Measurements from ENCODE around the gene CNDP2.

DNA sequence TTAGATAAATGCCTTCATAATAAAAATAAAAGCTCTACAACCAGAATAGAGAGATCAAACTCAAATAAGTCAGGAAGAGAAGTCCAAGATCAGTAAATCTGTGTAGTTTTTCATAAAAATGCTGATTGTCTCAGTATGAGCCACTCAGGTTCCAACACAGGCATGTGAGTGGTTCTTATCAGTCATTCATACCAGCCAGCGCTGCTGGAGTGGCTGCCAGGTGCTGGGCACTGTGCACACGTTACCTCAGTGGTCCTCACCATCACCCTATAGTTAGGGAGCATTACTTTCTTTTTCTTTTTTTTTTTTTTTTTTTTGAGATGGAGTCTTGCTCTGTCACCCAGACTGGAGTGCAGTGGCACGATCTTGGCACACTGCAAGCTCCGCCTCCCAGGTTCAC is 61.9 kb downstream of the CNDP2 start:
- TF ChIP-seq POLR2A (IDR thresholded peaks at IDR 0.05) = no peak
- TF ChIP-seq, protein P1, sequence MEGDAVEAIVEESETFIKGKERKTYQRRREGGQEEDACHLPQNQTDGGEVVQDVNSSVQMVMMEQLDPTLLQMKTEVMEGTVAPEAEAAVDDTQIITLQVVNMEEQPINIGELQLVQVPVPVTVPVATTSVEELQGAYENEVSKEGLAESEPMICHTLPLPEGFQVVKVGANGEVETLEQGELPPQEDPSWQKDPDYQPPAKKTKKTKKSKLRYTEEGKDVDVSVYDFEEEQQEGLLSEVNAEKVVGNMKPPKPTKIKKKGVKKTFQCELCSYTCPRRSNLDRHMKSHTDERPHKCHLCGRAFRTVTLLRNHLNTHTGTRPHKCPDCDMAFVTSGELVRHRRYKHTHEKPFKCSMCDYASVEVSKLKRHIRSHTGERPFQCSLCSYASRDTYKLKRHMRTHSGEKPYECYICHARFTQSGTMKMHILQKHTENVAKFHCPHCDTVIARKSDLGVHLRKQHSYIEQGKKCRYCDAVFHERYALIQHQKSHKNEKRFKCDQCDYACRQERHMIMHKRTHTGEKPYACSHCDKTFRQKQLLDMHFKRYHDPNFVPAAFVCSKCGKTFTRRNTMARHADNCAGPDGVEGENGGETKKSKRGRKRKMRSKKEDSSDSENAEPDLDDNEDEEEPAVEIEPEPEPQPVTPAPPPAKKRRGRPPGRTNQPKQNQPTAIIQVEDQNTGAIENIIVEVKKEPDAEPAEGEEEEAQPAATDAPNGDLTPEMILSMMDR (IDR thresholded peaks at IDR 0.05) = no peak
- TF ChIP-seq POLR2AphosphoS5 (IDR thresholded peaks at IDR 0.05) = no peak
- no peak for TF ChIP-seq EP300 (IDR thresholded peaks at IDR 0.05)
